Adrenal gland (tissue), 12 donors: ENCODE measurements around the gene TGFBR3. TPM values are rescaled to one million over a fixed set of nuclear protein-coding genes. Genes with fewer than 3 reads are reported as not detected.

Source experiments
- DNase-seq, 7 donors: peaks; one replicate each; pipeline ENCODE4 v3.0.0-alpha.2; 2019 to 2020
- H3K27ac ChIP-seq, 5 donors: fragments of 200-600 bp; sonication (generic) in 4 of 5; 1 replicate in 3 of 5; 2 replicates in 2 of 5; pipeline versions ENCODE4 v1.5.1 to v1.8.0; 2016 to 2020; ENCODE audit warnings: mild to moderate bottlenecking in 1 of 5
- H3K27me3 ChIP-seq: fragments of 200-600 bp; 2 replicates; pipeline ENCODE4 v1.8.0; 2021
- H3K36me3 ChIP-seq, 2 donors: fragments of 200-600 bp; replicated peaks in 1 of 2; 1 replicate in 1 of 2; 2 replicates in 1 of 2; pipeline versions ENCODE4 v1.5.1 to v1.8.0; 2018 to 2022
- H3K4me1 ChIP-seq, 2 donors: fragments of 200-600 bp; replicated peaks in 1 of 2; 1 replicate in 1 of 2; 2 replicates in 1 of 2; pipeline versions ENCODE4 v1.5.1 to v1.8.0; 2018 to 2021
- H3K4me3 ChIP-seq, 4 donors: fragments of 200-600 bp; sonication (generic) in 3 of 4; one replicate each; pipeline ENCODE4 v1.5.1; 2016 to 2018
- H3K9me3 ChIP-seq, 3 donors: fragments of 200-600 bp; sonication (generic) in 1 of 3; replicated peaks in 1 of 3; 1 replicate in 2 of 3; 2 replicates in 1 of 3; pipeline versions ENCODE4 v1.5.1 to v1.8.0; 2016 to 2021
- POLR2A ChIP-seq, 2 donors: fragments of 450-650 bp; IDR thresholded peaks; one replicate each; pipeline ENCODE4 v1.6.1; 2017; ENCODE audit warnings: antibody characterized with exemption in 2 of 2, mild to moderate bottlenecking in 2 of 2, moderate library complexity in 1 of 2
- WGBS, 4 donors: extraction: QIAGEN DNeasy Blood & Tissue Kit in 2 of 4; methylation state at CpG; one replicate each; pipeline versions ENCODE4 v1.1.5 to v1.1.7; 2013 to 2017; 5-methylcytosine and 5-hydroxymethylcytosine counted together
- intact Hi-C, 2 donors: fragments of 100-400 bp; cut with DNase I; formaldehyde crosslinking; loops; one replicate each; pipeline versions ENCODE4 v1.14.1 to v1.15.0; 2022 to 2023
- polyA plus RNA-seq, 3 donors: library from polyadenylated mRNA; stranded (reverse); fragments of 200-250 nt in 2 of 3; fragments of 350-450 nt in 1 of 3; fragmentation: Illumina TruSeq in 1 of 3; extraction: RNeasy Lipid Tissue Mini Kit (QIAGEN cat#74804) in 1 of 3; gene quantifications; one replicate each; pipeline ENCODE4 v1.2.3, GENCODE V29; 2013 to 2014
- total RNA-seq, 9 donors: library from RNA; depleted of rRNA in 4 of 9; stranded (reverse); fragments of >200 nt in 4 of 9; fragments of 120-200 nt in 1 of 9; fragmentation: NEBNext Ultra II Directional in 1 of 9; extraction: Animal tissue kit (Norgen Biotek cat#: 25700) in 1 of 9; gene quantifications; one replicate each; pipeline versions ENCODE4 v1.1.0 to v1.2.4, GENCODE V29; 2013 to 2023
- TF ChIP-seq, protein P1 (sequence below), 6 experiments: fragments of 450-650 bp in 4 of 6; fragments of 200-600 bp in 2 of 6; sonication (generic) in 1 of 6; IDR thresholded peaks; 1 replicate in 5 of 6; 2 replicates in 1 of 6; pipeline versions ENCODE4 v1.5.1 to v1.8.0; 2016 to 2021; ENCODE audit warnings: antibody characterized with exemption in 6 of 6, mild to moderate bottlenecking in 2 of 6, moderate library complexity in 1 of 6
- donor health status: healthy with polysubstance abuse.
- donor health status: Bipolar disorder and iron deficiency.
- donor health status: DM: yes; HTN: yes; CAD: no.
- donor health status: DM: no; HTN: no; CAD: no.
- donor health status: DM: no; HTN: no; CAD: no.
- donor health status: DM: yes; HTN: yes; CAD: no.

The TGFBR3 gene
- total and polyA plus RNA-seq, 12 donors = 13.9 to 340 (median 148) TPM

DNA sequence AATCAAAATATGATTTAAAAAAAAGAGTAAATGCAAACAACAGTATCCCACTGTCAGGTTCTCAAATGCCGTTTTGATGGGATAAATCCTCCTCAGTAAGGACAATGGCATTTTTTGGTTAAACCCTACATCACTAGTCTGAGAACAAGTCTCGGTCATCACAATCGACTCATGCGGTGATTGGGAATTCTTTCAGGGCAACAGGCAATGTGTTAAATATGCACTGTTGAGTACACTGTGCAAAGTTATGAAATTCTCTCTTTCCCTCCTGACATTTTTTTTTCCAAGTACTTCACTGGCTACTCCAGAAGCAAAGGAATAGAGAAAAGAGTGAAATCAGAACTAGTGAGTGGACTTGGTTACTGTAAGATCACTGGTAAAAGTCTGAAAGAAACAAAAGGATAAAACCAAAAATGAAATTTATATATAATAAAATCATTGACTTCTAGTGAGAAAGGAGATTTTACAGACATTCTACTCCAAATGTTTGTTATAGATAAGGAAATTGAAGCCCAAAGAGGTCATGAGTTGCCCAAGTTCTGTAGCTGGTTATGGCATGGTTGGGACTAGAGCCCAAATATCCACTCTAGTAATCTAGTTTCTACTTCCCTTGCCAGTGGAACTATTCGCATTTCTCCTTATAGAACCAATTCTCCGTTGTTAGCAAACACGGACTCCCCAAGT, 111.3 kb downstream of the TGFBR3 start:
- H3K36me3 ChIP-seq = no peaks in the 10 kb centered on the region
- WGBS, 4 donors = 66 to 88% (median 85%) methylated on average over 7 of the region's 7 CpGs
- H3K4me3 ChIP-seq = no peak overlapping the region
- DNase-seq = no peak
- intact Hi-C loops = no loop called here
- TF ChIP-seq, protein P1, sequence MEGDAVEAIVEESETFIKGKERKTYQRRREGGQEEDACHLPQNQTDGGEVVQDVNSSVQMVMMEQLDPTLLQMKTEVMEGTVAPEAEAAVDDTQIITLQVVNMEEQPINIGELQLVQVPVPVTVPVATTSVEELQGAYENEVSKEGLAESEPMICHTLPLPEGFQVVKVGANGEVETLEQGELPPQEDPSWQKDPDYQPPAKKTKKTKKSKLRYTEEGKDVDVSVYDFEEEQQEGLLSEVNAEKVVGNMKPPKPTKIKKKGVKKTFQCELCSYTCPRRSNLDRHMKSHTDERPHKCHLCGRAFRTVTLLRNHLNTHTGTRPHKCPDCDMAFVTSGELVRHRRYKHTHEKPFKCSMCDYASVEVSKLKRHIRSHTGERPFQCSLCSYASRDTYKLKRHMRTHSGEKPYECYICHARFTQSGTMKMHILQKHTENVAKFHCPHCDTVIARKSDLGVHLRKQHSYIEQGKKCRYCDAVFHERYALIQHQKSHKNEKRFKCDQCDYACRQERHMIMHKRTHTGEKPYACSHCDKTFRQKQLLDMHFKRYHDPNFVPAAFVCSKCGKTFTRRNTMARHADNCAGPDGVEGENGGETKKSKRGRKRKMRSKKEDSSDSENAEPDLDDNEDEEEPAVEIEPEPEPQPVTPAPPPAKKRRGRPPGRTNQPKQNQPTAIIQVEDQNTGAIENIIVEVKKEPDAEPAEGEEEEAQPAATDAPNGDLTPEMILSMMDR (IDR thresholded peaks at IDR 0.05) = no peak
- TF ChIP-seq POLR2A (IDR thresholded peaks at IDR 0.05) = no peak
- H3K27me3 ChIP-seq = no peaks in the 10 kb centered on the region
- no peaks in the 10 kb centered on the region for H3K9me3 ChIP-seq
- H3K4me1 ChIP-seq = peaks cover 12 to 30% of the 10 kb centered on the region in 2 donors
- H3K27ac ChIP-seq = no peak overlapping the region

DNA sequence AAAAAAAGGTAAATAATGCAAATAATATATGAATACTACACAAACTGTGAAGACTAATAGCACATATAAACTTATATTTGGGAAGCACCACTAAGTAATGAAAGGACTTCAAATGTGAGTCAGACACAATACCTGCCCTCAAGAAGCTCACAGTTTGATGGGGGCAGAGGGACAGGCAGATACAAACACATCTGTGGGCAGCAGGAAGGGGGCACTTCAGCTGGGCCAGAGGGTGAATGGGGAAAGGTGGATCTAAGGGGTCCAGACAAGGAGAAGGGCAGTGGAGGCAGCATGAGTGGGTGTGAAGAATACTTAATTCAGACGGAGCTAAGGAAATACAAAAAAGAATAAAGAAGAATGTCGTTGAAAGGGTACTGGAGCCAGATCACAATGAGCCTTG, 114.2 kb downstream of the TGFBR3 start:
- no peak overlapping the region for H3K4me3 ChIP-seq
- no peaks in the 10 kb centered on the region for H3K27me3 ChIP-seq
- no peak overlapping the region for H3K27ac ChIP-seq
- H3K36me3 ChIP-seq = no peaks in the 10 kb centered on the region
- TF ChIP-seq, protein P1 (IDR thresholded peaks at IDR 0.05) = no peak
- no peak for TF ChIP-seq POLR2A (IDR thresholded peaks at IDR 0.05)
- intact Hi-C loops = no loop called here
- no peaks in the 10 kb centered on the region for H3K9me3 ChIP-seq
- 83 to 93% (median 91%) methylated on average over 2 of the region's 2 CpGs for WGBS, 4 donors
- H3K4me1 ChIP-seq = peaks cover 4 to 8% of the 10 kb centered on the region in 2 donors
- DNase-seq = no peak

DNA sequence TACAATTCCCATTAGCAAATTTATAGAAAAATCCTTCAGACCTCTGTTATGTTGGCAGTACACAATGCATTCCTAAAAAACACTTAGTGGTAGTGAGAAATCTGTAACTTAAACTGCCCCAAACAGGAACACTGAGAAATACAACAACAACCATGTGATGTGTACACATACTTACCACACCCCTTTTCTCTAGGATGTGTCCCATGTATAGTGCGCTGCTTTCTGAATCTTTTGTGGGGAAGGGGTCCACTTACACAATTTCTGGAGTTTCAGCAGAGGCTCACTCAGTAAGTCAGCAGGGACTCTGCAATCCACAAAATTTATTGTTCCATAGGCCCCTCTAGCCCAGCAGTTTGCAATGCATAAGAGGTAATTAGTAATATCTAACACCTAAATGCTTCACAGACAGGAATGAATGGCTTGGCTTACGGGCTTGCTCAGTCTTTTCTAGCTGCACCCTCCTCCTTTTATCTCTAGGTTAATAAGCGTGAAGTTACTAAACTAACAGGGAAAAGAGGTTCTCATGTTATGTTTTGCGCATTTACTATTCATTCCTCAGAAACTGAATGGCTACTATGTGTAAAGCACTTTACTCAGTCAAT, 115.2 kb downstream of the TGFBR3 start:
- WGBS, 4 donors = 94 to 97% (median 96%) methylated on average over 4 of the region's 4 CpGs
- H3K4me1 ChIP-seq = peaks cover 3 to 15% of the 10 kb centered on the region in 2 donors
- no peak overlapping the region for H3K4me3 ChIP-seq
- H3K27ac ChIP-seq = peak overlapping the region in 1 of 5 donors; percentile 16
- TF ChIP-seq, protein P1 (IDR thresholded peaks at IDR 0.05) = no peak
- TF ChIP-seq POLR2A (IDR thresholded peaks at IDR 0.05) = no peak
- DNase-seq = no peak
- no peaks in the 10 kb centered on the region for H3K36me3 ChIP-seq
- intact Hi-C loops = no loop called here
- no peaks in the 10 kb centered on the region for H3K27me3 ChIP-seq
- no peaks in the 10 kb centered on the region for H3K9me3 ChIP-seq

DNA sequence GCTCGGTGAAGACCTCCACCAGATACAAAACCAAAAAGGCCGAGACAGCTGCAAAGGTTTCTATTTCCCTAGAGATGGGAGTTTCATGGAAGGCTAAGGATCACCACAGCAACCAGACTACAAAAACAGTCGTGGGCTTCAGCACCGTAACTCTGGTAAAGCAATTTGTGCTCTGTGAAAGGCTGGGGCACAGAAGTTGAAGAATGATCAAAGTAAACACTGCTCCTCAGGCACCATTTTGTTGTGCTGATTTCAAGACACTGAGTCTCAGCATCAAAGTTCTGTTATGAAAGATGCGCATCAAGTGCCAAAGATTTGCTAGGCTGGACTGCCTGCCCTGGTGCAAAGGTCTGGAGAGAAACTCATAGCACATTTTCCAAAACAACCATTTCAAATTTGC, 116.2 kb downstream of the TGFBR3 start:
- TF ChIP-seq POLR2A (IDR thresholded peaks at IDR 0.05) = no peak
- TF ChIP-seq, protein P1 (IDR thresholded peaks at IDR 0.05) = no peak
- Histone ChIP-seq H3K4me1 (peaks cover 4 to 26% of the 10 kb centered on the region in 2 donors), H3K27me3 (no peaks in the 10 kb centered on the region), H3K4me3 (no peak overlapping the region), H3K27ac (peak overlapping the region in 2 of 5 donors; percentile 60 to 62), H3K36me3 (no peaks in the 10 kb centered on the region), H3K9me3 (no peaks in the 10 kb centered on the region)
- 69 to 83% (median 78%) methylated on average over 5 of the region's 5 CpGs for WGBS, 4 donors
- intact Hi-C loops = no loop called here
- no peak for DNase-seq
